K562 (cell line): Measurements from ENCODE around the gene ANTKMT. TPM values are rescaled to one million over a fixed set of nuclear protein-coding genes. Genes with fewer than 3 reads are reported as not detected.

Experiments
- AFF1 ChIP-seq, 2 experiments: fragments of 450-650 bp; IDR thresholded peaks; 2 replicates each; pipeline ENCODE4 v1.6.1; 2018; ENCODE audit warnings: mild to moderate bottlenecking in 2 of 2, low read depth in 1 of 2; ENCODE audit not compliant: partially characterized antibody in 2 of 2
- BRCA1 ChIP-seq, 2 experiments: fragments of 450-650 bp in 1 of 2; sonication (generic) in 1 of 2; formaldehyde crosslinking in 1 of 2; IDR thresholded peaks; 2 replicates each; pipeline versions ENCODE4 v1.5.0 to v1.6.1; 2017 to 2020; ENCODE audit warnings: mild to moderate bottlenecking in 1 of 2, missing genetic modification reagents in 1 of 2
- CBX1 ChIP-seq: sonication (generic); IDR thresholded peaks from 2 replicates; pipeline ENCODE4 v1.6.1; 2016; ENCODE audit warnings: antibody characterized with exemption, low read depth, mild to moderate bottlenecking
- DIDO1 ChIP-seq: fragments of 450-650 bp; IDR thresholded peaks from 2 replicates; pipeline ENCODE4 v1.6.1; 2016; ENCODE audit warnings: low read depth, missing biosample characterization, missing genetic modification characterization
- FOSL1 ChIP-seq: fragments of 200-800 bp; sonication (Bioruptor generic); conservative IDR thresholded peaks from 2 replicates; pipeline ENCODE4 v1.6.1; 2016; ENCODE audit warnings: missing genetic modification characterization, missing compliant biosample characterization
- GTF2F1 ChIP-seq: IDR thresholded peaks from 2 replicates; pipeline ENCODE4 v1.6.1; 2011; ENCODE audit warnings: low read depth, low read length, improper control_type of control experiment
- HDAC1 ChIP-seq, 2 experiments: fragments of 450-650 bp; IDR thresholded peaks; 2 replicates each; pipeline ENCODE4 v1.6.1; 2016 to 2017; ENCODE audit warnings: inconsistent platforms in 1 of 2, mild to moderate bottlenecking in 1 of 2, moderate library complexity in 1 of 2
- HDAC8 ChIP-seq: fragments of 450-650 bp; IDR thresholded peaks from 2 replicates; pipeline ENCODE4 v1.6.1; 2016; ENCODE audit warnings: mild to moderate bottlenecking, missing genetic modification characterization, moderate library complexity, missing compliant biosample characterization
- HNRNPK ChIP-seq: fragments of 200-400 bp; formaldehyde crosslinking; IDR thresholded peaks from one replicate; pipeline ENCODE4 v1.6.1; 2018; ENCODE audit warnings: mild to moderate bottlenecking, low read depth, low read length; ENCODE audit not compliant: poor library complexity, severe bottlenecking
- MCM3 ChIP-seq: fragments of 450-650 bp; IDR thresholded peaks from 2 replicates; pipeline ENCODE4 v1.6.1; 2016
- RBBP5 ChIP-seq: fragments of 200-600 bp; sonication (generic); IDR thresholded peaks from 2 replicates; pipeline ENCODE4 v1.6.1; 2012; ENCODE audit warnings: borderline replicate concordance, mild to moderate bottlenecking, low read length, control low read depth, inconsistent platforms; ENCODE audit not compliant: insufficient read depth, poor library complexity, severe bottlenecking
- SRF ChIP-seq, 2 experiments: fragments of 250-450, 450-650 bp in 1 of 2; sonication (Bioruptor Pico) in 1 of 2; sonication (generic) in 1 of 2; formaldehyde crosslinking; IDR thresholded peaks; 2 replicates each; pipeline versions ENCODE4 v1.5.0 to v1.5.1; 2020 to 2022; ENCODE audit warnings: mild to moderate bottlenecking in 1 of 2, missing genetic modification reagents in 1 of 2
- TOE1 ChIP-seq, 2 experiments: fragments of 450-650 bp in 1 of 2; sonication (generic) in 1 of 2; formaldehyde crosslinking in 1 of 2; IDR thresholded peaks; 2 replicates each; pipeline versions ENCODE4 v1.7.1 to v1.8.0; 2016 to 2022; ENCODE audit warnings: borderline replicate concordance in 2 of 2, mild to moderate bottlenecking in 2 of 2, antibody characterized with exemption in 1 of 2, inconsistent platforms in 1 of 2, low read depth in 1 of 2, missing genetic modification reagents in 1 of 2, moderate library complexity in 1 of 2
- ZNF212 ChIP-seq: fragments of 450-650 bp; formaldehyde crosslinking; IDR thresholded peaks from 2 replicates; pipeline ENCODE4 v1.4.0; 2020; ENCODE audit warnings: mild to moderate bottlenecking
- ZNF584 ChIP-seq: fragments of 200-800 bp; sonication (Bioruptor generic); IDR thresholded peaks from 2 replicates; pipeline ENCODE4 v1.6.1; 2016; ENCODE audit warnings: low read depth, mild to moderate bottlenecking, missing genetic modification characterization, missing compliant biosample characterization
- ZNF830 ChIP-seq: fragments of 250-450 bp; sonication (Bioruptor Pico); IDR thresholded peaks from 2 replicates; pipeline ENCODE4 v1.5.0; 2021; ENCODE audit warnings: mild to moderate bottlenecking
- polyA plus RNA-seq, 8 experiments: library from polyadenylated mRNA; depleted of rRNA in 4 of 8; stranded (reverse) in 5 of 8; unstranded in 3 of 8; fragments of >200 nt; fragmentation: Nextera tagmentation in 2 of 8; fragmentation: Illumina TruSeq in 1 of 8; extraction: Ambion mirVana in 2 of 8; extraction: Trizol in 1 of 8; gene quantifications; 2 replicates each; pipeline versions ENCODE4 v1.2.1 to v1.2.3, GENCODE V29; 2011 to 2014; ENCODE audit warnings: inconsistent platforms in 1 of 8, missing spikeins in 1 of 8
- total RNA-seq, 7 experiments: library from RNA; depleted of rRNA in 6 of 7; stranded (reverse); fragments of >200 nt in 6 of 7; fragmentation: Illumina TruSeq in 2 of 7; extraction: Trizol in 2 of 7; gene quantifications; 2 replicates each; pipeline versions ENCODE4 v1.2.1 to v1.2.3, GENCODE V29; 2011 to 2021; ENCODE audit warnings: low replicate concordance in 1 of 7
- TF ChIP-seq, protein P1 (sequence below): fragments of 250-450 bp; sonication (Bioruptor Pico); IDR thresholded peaks from 2 replicates; pipeline ENCODE4 v1.4.0; 2020; ENCODE audit warnings: mild to moderate bottlenecking, moderate library complexity

ANTKMT gene
- total and polyA plus RNA-seq, 9 of the 15 experiments (the other 6 are each of a cell fraction or from before 2014, with no cell fraction given), result 0.58 to 217 (median 19.1) TPM

GRCh38 chr16:679814-680624 is 40.9 kb upstream of the ANTKMT start, which contains the start of gene STUB1 (continued):
- TF ChIP-seq RBBP5 (peak; percentile 71), DIDO1 (tag) (no peak), ZNF830 (CRISPR knock-in tag) (no peak), MCM3 (no peak), BRCA1 (IDR thresholded peaks at IDR 0.05) (no peak), BRCA1 (CRISPR knock-in tag; IDR thresholded peaks at IDR 0.05) (no peak), HDAC1 (IDR thresholded peaks at IDR 0.05) (peak in 1 of 2 experiments; percentile 77; a peak in 2 of 4 replicates), CBX1 (0 out of 2 replicates have a peak, but pooled peaks have one; percentile 20), GTF2F1 (no peak), HDAC8 (no peak), AFF1 (IDR thresholded peaks at IDR 0.05; ENCODE audit: low read depth in 1 of 2, partially characterized antibody in 2 of 2) (no peak), ZNF584 (CRISPR knock-in tag) (no peak), HNRNPK (no peak), SRF (CRISPR knock-in tag; IDR thresholded peaks at IDR 0.05) (no peak), ZNF212 (CRISPR knock-in tag) (no peak), TOE1 (IDR thresholded peaks at IDR 0.05; ENCODE audit: borderline replicate concordance) (peak; percentile 56; the same call in 1 of the 2 replicates), TOE1 (CRISPR knock-in tag; IDR thresholded peaks at IDR 0.05; ENCODE audit: borderline replicate concordance, low read depth) (no peak), FOSL1 (no peak)
- TF ChIP-seq, protein P1, sequence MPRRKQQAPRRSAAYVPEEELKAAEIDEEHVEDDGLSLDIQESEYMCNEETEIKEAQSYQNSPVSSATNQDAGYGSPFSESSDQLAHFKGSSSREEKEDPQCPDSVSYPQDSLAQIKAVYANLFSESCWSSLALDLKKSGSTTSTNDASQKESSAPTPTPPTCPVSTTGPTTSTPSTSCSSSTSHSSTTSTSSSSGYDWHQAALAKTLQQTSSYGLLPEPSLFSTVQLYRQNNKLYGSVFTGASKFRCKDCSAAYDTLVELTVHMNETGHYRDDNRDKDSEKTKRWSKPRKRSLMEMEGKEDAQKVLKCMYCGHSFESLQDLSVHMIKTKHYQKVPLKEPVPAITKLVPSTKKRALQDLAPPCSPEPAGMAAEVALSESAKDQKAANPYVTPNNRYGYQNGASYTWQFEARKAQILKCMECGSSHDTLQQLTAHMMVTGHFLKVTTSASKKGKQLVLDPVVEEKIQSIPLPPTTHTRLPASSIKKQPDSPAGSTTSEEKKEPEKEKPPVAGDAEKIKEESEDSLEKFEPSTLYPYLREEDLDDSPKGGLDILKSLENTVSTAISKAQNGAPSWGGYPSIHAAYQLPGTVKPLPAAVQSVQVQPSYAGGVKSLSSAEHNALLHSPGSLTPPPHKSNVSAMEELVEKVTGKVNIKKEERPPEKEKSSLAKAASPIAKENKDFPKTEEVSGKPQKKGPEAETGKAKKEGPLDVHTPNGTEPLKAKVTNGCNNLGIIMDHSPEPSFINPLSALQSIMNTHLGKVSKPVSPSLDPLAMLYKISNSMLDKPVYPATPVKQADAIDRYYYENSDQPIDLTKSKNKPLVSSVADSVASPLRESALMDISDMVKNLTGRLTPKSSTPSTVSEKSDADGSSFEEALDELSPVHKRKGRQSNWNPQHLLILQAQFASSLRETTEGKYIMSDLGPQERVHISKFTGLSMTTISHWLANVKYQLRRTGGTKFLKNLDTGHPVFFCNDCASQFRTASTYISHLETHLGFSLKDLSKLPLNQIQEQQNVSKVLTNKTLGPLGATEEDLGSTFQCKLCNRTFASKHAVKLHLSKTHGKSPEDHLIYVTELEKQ (CRISPR knock-in tag), result no peak
